ENCODE data around the gene SLC41A3. TPM values are rescaled to one million over a fixed set of nuclear protein-coding genes. Genes with fewer than 3 reads are reported as not detected.

The SLC41A3 gene
- total and polyA plus RNA-seq, 10 of the 15 experiments (the other 5 are each of a cell fraction or from before 2014, with no cell fraction given) = 8.3 to 29.5 (median 16.7) TPM

DNA sequence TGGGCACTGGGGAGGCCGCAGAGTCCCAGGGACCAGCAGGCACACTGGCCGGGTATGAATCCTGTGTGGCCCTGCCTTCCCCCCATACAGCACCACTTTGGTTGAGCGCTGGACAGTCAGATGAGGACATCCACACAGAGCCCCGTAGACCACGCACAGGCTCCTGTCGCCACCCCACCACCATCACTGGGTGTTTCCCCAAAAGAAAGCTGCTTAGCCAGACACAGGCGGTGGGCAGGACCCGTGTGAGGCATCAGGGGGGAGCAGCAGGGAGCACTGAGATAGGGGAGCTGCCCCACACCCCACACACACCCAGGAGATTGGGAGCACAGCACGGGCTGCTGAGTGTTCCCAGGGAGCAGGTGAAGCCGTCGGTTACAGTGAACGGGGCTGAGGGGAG lies 42.4 kb upstream of the SLC41A3 start:
- DNase-seq (ENCODE audit: low read depth, low spot score) (no peak), ATAC-seq (no peak), FAIRE-seq (no peak)
- H3K4me1 ChIP-seq (ENCODE audit: control insufficient read depth, insufficient read depth, low read length) = no peaks in the 10 kb centered on the region
- BruUV-seq (replicated peaks) = no TSS peak
- in situ Hi-C loops (cut with MboI) = no loop called here
- H3K9ac ChIP-seq (ENCODE audit: control insufficient read depth, insufficient read depth, low read length) = no peak overlapping the region
- peaks cover 2% of the 10 kb centered on the region in 2 experiments; a peak in 2 of 4 replicates for H3K27me3 ChIP-seq (replicated peaks in 1 of 2; ENCODE audit: control insufficient read depth in 2 of 2, insufficient read depth in 2 of 2, low read length in 1 of 2)
- no peaks in the 10 kb centered on the region for H3K79me2 ChIP-seq (ENCODE audit: control insufficient read depth, insufficient read depth, low read length)
- no peaks in the 10 kb centered on the region for H4K20me1 ChIP-seq (ENCODE audit: control insufficient read depth, insufficient read depth)
- H3K4me3 ChIP-seq = no peak overlapping the region
- H3K4me2 ChIP-seq (ENCODE audit: control insufficient read depth, insufficient read depth) = no peak overlapping the region
- SMC1A ChIA-PET (ENCODE audit: uncharacterized antibody, unreplicated experiment) = no interaction called here
- no peak overlapping the region for H3K27ac ChIP-seq (ENCODE audit: control insufficient read depth, insufficient read depth)
- RAD21 ChIA-PET (ENCODE audit: unreplicated experiment) = no interaction called here
- no peak for TF ChIP-seq HCFC1 (IDR thresholded peaks at IDR 0.05; ENCODE audit: low read length)
- TF ChIP-seq CHD2 (IDR thresholded peaks at IDR 0.05; ENCODE audit: borderline replicate concordance, low read depth, low read length) = no peak
- no peak for TF ChIP-seq SIX5 (IDR thresholded peaks at IDR 0.05; ENCODE audit: low read depth, low read length, severe bottlenecking)
- no peak for TF ChIP-seq IRF4 (IDR thresholded peaks at IDR 0.05; ENCODE audit: low read depth, low read length)
- TF ChIP-seq, protein P1, sequence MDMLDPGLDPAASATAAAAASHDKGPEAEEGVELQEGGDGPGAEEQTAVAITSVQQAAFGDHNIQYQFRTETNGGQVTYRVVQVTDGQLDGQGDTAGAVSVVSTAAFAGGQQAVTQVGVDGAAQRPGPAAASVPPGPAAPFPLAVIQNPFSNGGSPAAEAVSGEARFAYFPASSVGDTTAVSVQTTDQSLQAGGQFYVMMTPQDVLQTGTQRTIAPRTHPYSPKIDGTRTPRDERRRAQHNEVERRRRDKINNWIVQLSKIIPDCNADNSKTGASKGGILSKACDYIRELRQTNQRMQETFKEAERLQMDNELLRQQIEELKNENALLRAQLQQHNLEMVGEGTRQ (IDR thresholded peaks at IDR 0.05; ENCODE audit: borderline replicate concordance, low read depth, low read length) = no peak
- no peak for TF ChIP-seq KAT2A (conservative IDR thresholded peaks at IDR 0.05; ENCODE audit: control insufficient read depth, low read depth, low read length)
- TF ChIP-seq BCL11A (IDR thresholded peaks at IDR 0.05; ENCODE audit: low read depth, low read length) = no peak
- no peak for TF ChIP-seq FOXK2 (IDR thresholded peaks at IDR 0.05)
- TF ChIP-seq, protein P2, sequence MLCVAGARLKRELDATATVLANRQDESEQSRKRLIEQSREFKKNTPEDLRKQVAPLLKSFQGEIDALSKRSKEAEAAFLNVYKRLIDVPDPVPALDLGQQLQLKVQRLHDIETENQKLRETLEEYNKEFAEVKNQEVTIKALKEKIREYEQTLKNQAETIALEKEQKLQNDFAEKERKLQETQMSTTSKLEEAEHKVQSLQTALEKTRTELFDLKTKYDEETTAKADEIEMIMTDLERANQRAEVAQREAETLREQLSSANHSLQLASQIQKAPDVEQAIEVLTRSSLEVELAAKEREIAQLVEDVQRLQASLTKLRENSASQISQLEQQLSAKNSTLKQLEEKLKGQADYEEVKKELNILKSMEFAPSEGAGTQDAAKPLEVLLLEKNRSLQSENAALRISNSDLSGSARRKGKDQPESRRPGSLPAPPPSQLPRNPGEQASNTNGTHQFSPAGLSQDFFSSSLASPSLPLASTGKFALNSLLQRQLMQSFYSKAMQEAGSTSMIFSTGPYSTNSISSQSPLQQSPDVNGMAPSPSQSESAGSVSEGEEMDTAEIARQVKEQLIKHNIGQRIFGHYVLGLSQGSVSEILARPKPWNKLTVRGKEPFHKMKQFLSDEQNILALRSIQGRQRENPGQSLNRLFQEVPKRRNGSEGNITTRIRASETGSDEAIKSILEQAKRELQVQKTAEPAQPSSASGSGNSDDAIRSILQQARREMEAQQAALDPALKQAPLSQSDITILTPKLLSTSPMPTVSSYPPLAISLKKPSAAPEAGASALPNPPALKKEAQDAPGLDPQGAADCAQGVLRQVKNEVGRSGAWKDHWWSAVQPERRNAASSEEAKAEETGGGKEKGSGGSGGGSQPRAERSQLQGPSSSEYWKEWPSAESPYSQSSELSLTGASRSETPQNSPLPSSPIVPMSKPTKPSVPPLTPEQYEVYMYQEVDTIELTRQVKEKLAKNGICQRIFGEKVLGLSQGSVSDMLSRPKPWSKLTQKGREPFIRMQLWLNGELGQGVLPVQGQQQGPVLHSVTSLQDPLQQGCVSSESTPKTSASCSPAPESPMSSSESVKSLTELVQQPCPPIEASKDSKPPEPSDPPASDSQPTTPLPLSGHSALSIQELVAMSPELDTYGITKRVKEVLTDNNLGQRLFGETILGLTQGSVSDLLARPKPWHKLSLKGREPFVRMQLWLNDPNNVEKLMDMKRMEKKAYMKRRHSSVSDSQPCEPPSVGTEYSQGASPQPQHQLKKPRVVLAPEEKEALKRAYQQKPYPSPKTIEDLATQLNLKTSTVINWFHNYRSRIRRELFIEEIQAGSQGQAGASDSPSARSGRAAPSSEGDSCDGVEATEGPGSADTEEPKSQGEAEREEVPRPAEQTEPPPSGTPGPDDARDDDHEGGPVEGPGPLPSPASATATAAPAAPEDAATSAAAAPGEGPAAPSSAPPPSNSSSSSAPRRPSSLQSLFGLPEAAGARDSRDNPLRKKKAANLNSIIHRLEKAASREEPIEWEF (IDR thresholded peaks at IDR 0.05; ENCODE audit: insufficient replicate concordance, low read depth, low read length) = no peak
- TF ChIP-seq, protein P3, sequence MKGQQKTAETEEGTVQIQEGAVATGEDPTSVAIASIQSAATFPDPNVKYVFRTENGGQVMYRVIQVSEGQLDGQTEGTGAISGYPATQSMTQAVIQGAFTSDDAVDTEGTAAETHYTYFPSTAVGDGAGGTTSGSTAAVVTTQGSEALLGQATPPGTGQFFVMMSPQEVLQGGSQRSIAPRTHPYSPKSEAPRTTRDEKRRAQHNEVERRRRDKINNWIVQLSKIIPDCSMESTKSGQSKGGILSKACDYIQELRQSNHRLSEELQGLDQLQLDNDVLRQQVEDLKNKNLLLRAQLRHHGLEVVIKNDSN (IDR thresholded peaks at IDR 0.05; ENCODE audit: borderline replicate concordance, extremely low read length, insufficient read depth, low read depth, low read length) = no peak
- TF ChIP-seq, protein P4, sequence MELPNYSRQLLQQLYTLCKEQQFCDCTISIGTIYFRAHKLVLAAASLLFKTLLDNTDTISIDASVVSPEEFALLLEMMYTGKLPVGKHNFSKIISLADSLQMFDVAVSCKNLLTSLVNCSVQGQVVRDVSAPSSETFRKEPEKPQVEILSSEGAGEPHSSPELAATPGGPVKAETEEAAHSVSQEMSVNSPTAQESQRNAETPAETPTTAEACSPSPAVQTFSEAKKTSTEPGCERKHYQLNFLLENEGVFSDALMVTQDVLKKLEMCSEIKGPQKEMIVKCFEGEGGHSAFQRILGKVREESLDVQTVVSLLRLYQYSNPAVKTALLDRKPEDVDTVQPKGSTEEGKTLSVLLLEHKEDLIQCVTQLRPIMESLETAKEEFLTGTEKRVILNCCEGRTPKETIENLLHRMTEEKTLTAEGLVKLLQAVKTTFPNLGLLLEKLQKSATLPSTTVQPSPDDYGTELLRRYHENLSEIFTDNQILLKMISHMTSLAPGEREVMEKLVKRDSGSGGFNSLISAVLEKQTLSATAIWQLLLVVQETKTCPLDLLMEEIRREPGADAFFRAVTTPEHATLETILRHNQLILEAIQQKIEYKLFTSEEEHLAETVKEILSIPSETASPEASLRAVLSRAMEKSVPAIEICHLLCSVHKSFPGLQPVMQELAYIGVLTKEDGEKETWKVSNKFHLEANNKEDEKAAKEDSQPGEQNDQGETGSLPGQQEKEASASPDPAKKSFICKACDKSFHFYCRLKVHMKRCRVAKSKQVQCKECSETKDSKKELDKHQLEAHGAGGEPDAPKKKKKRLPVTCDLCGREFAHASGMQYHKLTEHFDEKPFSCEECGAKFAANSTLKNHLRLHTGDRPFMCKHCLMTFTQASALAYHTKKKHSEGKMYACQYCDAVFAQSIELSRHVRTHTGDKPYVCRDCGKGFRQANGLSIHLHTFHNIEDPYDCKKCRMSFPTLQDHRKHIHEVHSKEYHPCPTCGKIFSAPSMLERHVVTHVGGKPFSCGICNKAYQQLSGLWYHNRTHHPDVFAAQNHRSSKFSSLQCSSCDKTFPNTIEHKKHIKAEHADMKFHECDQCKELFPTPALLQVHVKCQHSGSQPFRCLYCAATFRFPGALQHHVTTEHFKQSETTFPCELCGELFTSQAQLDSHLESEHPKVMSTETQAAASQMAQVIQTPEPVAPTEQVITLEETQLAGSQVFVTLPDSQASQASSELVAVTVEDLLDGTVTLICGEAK (IDR thresholded peaks at IDR 0.05; ENCODE audit: borderline replicate concordance) = no peak
- no peak for TF ChIP-seq STAT3 (IDR thresholded peaks at IDR 0.05; ENCODE audit: low read depth, low read length)
- POLR2A ChIA-PET = no interaction called here
- no peak overlapping the region for H2AFZ ChIP-seq (ENCODE audit: control insufficient read depth, low read depth, low read length)
- no peaks in the 10 kb centered on the region for H3K36me3 ChIP-seq (ENCODE audit: control insufficient read depth in 2 of 2, insufficient read depth in 2 of 2, low read length in 1 of 2)
- CTCF ChIA-PET = no interaction called here
- H3K9me3 ChIP-seq (replicated peaks; ENCODE audit: control insufficient read depth, insufficient read depth, low read length) = no peaks in the 10 kb centered on the region
- intact Hi-C loops (cut with micrococcal nuclease; ENCODE audit: unreplicated experiment) = no loop called here
- 32% methylated on average over 12 of the region's 12 CpGs for WGBS (ENCODE audit: insufficient coverage, insufficient replicate concordance, low lambda C conversion rate, missing lambda C conversion rate)
